ENCODE data around the gene RIC8B. TPM values are rescaled to one million over a fixed set of nuclear protein-coding genes. Genes with fewer than 3 reads are reported as not detected.
A peak's percentile ranks its signal among the peaks of the same experiment; 100 is the strongest.

RIC8B gene
- total RNA-seq, 1 experiment from 2014 or later, result 10.4 TPM

DNA sequence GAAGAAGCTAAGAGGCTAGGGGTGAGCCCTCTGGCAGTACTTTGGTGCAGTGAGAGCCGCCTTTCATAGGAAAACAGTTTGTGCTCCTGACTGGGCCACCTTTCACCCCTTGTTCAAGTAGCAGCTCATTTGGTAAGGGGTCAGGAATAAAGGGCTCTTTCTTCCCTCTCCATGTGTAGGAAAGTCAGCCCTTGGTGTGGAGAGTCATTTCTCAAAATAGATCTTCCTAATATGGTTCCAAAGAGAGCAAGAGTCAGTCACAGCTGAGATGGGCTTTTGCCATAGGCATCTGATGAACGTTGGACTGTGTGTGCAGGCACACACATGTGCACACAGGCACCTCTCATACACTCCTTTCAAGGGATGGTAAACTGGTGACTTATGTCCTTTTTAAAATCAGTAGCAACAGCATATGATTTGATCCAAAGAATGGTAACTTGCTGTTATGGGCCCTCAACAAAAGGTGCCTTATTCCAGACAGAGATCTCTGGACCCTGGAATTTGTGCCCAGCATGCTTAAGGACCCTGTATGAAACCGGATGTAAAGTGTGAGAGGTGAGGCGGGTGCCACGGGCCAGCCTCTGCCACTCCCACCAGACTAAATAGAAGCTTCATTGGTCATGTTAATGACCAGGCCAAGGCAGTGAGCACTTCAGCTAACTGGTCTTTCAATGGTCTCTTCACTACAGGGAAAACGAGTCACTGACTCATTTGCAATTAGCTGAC, 16.7 kb upstream of the RIC8B start:
- no peak for DNase-seq (ENCODE audit: extremely low read depth, low read depth)

DNA sequence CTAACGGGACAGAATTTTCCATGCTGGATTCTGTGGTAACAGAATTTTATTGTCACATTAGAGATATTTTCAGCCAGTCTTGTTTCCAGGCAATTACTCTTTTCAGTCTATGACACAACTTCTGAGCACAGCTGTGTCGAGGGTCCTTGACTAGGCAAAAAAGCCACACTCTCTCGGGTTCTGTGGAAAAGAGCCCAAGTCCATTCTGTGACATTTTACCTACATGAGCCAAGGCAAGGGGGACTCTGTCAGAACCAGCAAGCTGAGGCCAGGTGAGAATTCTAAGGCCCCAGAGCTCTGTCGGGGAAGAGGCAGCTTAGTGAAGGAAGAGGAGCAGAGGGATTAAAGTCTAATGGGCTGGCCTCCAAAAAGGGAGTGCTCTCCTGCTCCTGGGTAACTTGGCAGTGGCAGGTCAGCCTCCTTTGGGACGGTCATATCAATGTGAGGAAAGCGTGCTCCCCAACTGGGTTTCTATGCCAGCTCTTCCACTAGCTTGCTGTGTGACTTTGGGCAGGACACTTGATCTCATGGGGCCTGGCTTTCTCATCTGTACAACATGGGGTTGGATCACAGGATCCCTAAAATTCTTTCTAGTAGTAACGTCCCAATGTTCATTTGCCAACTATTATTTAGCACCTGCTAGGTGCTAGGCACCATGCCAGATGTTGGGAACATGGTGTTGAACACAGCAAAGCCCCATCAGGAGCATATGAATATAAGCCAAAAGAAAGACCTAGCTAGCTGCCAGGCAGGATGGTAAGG, 16.0 kb upstream of the RIC8B start:
- no peak for DNase-seq (ENCODE audit: extremely low read depth, low read depth)

DNA sequence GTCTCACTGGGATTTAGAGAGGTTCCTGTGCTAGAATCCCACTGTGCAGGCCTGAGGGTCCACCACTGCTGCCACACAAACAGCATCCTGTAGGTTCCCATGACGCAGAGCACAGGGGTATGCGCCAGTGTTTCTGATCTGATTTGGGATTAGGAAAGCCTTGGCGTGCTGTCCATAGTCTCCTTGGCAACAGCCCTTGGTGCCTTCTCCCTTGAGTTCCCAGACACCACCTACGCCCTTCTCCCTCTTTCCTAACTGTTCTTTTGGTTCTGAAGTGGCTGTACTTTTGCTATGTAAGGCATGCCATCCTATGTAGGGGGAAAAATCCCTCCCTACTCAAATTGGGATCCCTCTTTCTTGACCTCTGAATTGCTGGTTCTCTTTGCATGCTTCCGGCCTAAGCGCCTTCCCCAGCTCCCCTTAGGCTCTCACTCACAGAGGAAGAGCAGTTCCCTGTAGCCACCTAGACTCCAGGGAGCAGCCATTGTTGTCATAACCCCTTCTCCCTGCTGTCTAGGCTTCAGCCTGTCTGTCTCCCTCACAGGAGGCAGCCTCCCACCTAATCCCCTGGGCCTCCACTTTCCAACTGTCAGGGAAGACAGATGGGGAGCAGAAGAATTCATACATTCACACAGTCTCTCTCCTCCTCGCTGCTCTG, 14.8 kb upstream of the RIC8B start:
- no peak for DNase-seq (ENCODE audit: extremely low read depth, low read depth)

DNA sequence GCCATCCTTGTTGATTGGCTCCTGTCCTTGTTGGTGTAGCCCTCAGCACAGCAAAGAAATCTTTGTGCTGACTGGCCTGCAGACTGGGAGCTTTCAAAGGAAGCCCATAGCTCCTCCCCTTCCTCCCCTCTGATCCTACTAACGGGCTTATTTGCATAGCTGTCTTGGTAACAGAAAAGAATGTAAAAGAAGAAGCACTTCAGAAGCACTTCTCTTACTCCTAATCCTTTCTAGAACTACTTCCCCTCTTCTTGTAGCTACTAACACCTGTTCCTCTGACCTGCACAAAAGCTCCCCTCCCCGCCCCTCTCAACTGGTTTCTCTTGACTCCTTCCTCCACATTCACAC, 14.3 kb upstream of the RIC8B start:
- DNase-seq (ENCODE audit: extremely low read depth, low read depth), result no peak

DNA sequence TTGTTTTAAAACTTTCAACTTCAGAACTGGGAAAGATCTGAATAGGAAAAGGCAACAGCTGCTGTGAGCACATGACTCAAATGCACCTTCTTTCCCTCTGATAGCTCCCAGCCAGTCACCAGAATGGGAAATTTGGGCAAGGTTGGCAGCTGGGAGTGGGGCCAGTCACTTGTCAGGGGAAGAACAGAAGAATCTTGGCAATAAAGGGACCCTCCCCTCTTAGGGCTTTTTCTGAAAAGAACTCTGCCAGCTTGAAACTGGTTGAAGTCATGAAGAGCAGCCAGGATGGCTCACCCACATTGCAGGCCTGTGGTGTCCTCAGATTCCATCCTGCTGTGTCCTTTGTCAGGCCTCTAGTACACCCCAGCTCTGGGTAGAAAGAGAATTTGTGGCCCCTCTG, 10.3 kb upstream of the RIC8B start:
- DNase-seq (ENCODE audit: extremely low read depth, low read depth), result no peak

DNA sequence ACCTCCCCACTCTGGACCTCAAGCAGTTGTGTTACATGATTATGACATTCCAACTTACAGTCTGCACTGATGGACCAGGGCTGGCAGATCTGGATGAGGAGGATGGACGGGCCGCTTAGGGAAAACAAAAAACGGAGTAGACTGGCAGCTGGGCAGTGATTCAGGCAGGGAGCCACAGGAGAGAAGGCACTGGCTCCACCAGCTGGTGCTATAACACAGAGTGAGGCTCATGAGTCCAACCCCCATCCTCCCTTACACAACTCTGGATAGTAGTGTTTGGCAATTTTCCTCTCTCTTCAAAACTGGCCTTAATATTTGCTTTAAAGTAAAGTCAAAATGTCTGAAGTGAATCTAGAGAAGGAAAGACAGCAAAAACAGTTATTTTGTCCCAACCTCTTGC, 9.7 kb upstream of the RIC8B start:
- no peak for DNase-seq (ENCODE audit: extremely low read depth, low read depth)

DNA sequence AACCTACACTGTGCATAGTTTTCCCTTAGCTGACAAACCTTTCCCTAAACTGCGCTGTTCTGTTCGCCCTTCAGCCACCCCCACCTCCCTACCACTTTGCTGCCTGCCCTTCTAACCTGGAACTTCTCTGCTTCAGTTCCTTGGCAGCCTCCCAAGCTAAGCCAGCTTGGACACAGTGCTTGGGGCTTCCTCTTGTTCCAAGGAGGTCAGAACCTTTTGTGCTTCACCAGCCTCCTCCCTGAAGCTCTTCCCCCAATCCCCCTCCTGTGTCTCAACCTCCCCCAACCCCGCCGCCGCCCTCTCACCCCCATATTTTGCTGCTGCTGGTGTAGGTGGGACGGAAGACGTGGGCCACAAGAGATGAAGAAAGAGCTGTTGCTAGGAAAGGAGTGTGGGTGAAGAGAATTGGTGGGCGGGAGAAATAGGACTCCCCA, 8.1 kb upstream of the RIC8B start:
- no peak for DNase-seq (ENCODE audit: extremely low read depth, low read depth)

DNA sequence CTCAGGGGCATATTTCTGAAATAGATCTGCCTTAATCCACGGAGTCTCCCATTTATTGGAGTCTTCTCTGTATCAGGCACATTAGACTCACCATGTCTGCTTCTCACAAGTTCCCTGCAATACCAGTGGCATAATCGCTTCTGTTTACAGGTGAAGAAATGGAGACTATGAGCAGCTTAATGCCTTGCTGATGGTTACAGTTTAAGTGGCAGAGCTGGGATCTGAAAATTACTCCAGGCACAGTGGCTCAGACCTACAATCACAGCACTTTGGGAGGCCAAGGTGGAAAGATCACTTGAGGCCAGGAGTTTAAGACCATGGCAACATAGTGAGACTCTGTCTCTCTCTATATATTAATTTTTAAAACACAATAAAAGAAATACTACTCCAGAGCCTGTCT, 7.3 kb upstream of the RIC8B start:
- no peak for DNase-seq (ENCODE audit: extremely low read depth, low read depth)

DNA sequence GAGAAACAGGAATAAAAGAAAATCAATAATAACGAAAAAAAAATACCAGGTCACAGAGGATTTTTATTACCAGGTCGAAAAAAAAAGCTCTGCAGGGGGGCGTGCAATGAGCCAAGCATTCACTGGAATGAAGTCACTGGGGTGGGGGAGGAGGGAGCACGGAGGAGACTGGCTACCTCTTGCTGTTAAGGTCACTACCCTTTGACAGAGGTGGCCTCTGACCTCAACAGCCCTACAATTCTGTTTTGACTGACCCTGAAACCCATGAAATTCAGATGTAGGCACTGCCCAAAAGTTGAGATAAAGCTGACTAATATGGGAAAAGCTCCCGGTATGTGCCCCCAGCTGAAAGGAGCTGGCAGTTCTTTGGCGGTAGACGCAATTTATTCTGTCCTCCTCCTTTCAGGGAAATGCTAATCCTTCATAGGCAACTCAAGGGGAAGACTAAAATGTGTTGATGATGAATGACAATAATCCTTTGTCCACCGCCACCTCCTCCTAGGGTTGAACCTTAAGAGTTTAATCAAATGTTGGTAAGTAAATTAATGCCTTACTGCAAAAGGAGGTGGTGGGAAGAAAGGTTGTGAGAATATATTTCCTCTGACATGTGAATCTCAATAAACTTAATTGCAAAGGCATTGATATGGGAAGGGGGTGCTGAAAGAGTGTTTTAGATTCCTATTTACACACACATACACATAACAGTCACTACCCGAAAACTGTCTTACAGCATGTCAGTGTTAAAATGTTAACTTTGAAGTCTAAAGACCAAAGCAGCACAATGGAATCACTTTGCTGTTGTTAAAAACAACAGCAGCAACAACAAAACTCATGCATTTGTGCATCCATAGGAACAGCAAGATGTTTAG, 6.3 kb upstream of the RIC8B start:
- DNase-seq (ENCODE audit: extremely low read depth, low read depth), result no peak

DNA sequence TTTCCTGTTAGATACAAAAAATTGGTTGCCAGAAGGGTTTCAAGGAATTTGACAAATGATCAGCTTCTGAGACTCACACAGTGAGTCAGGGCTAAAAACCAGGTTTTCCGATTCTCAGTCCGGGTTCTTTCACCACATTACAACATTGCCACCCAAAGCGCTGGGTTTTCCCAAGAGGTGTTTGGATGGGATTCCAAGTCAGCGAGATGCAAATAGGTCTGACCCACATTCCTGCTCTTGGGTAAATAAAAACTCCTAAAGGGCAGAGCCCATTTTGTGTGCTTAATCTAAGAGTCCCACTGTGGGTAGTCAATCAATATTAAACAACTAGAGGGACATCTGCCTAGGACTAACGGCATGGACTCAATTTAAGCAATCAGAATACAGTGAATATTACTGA, 5.4 kb upstream of the RIC8B start:
- peak; percentile 75 for DNase-seq (ENCODE audit: extremely low read depth, low read depth)

DNA sequence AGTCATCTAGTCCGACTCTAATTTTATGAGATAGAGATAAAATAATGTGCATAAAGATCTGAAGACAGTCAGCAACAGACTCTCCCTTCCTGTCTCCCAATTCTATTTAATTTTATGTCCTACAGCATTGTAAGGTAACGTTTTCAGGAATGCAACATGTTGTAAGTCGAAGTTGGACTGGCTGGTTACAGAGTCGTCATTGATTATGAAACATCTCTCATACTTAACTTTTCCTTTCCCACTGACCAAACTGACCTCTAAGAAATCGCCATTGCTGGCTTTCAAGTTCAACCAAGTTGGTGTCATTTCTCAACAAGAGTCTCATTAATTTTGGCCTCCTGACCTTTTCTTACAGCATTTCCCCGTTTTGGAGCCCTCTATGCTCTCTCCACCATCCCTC, 4.9 kb upstream of the RIC8B start:
- DNase-seq (ENCODE audit: extremely low read depth, low read depth), result no peak

DNA sequence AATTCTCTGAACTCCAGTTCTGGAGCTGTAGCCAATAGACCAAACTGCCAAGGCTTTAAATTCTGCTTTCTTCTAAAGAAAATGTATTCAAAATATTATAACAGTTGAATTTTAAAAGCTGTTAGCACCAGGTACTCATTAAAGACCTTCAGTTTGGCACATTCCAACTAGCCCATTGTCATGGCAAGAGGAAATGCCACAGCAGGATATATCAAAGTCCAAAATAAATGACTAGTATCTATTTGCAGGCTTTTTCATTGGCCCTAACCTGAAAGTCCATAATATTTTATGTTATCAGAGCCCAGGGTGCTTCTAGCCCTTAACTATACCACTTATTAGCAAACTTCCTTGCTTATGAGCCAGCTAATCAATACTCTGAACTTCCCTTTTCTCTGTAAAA, 3.1 kb upstream of the RIC8B start:
- DNase-seq (ENCODE audit: extremely low read depth, low read depth), result no peak

DNA sequence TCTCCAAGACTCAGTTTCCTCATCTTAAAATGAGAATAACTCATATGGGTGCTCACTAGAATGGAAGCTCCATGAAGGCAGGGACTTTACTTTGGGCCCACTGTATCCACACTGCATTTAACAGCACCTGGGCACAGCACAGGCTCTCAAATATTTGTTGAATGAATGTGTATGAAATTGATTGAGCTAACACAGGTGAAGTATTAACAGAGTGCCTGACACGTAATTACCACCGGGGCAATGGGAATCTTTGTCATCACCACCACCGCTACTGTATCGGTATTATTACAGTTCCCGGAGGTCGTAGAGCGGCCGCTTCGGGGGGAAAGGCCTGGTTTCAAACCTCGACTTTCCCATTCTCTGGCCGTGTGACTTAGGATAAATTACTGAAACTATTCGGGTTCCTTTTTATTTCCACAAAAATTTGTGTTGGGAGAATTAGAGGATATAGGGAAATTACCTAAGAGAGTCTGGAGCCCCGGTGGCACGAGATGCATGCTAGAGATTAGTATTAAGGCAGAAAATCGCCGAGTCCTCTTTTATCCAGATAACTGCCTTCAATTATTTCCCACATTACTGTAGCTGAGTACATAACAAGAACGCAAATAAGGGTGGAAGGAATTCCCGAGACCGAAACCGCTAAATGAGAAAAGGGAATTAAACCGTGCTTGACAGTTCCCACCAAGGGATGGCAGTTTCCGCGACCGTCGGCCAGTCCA, 1.0 kb upstream of the RIC8B start:
- DNase-seq (ENCODE audit: extremely low read depth, low read depth), result no peak

DNA sequence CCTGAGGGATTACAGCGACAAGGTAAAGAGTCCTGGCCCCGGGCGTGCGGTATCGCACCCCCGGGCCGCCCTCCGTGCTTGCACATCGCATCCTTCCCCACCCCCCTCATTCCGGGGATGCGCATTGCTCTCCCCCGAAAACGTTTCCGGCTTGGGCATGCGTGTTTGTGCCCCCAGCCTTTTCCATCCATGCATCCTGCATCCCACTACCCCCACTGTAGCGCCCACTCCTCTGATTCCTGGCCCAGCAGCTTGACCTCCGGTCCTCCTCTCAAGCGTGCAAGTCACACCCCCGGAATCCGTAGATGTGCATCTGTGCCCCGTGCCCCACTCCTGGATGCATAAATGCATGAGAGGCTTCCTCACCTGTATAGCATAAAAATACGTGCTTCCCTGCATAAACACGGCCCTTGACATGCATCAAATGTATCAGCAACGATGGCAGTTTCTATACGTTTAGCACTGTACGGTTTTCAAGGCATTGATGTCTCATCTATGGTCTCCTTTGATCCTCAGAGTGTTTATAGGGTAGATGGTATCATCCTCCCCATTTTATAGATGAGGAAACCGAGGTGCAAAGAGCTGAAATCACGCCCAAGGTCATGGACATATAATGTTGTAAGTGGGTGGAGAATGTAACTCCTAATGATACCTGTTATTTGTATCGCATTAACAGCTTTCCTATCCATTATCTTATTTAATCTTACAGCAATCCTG, 484 bp downstream of the RIC8B start:
- DNase-seq (ENCODE audit: extremely low read depth, low read depth), result no peak

DNA sequence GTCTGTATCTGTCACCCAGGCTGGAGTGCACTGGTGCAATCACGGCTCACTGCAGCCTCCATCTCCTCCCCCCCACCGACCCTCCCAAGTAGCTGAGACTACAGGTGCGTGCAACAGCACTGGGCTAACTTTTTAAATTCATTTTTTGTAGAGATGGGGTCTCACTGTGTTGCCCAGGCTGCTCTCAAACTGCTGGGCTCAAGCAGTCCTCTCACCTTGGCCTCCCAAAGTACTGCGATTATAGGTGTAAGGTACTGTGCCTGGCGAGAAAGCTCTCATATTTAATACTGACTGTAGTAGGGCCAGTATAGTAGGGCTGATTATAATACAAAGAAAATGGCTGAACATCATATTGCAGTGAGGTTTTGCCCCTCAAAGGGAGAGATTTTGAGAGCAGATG, 2.4 kb downstream of the RIC8B start:
- no peak for DNase-seq (ENCODE audit: extremely low read depth, low read depth)

DNA sequence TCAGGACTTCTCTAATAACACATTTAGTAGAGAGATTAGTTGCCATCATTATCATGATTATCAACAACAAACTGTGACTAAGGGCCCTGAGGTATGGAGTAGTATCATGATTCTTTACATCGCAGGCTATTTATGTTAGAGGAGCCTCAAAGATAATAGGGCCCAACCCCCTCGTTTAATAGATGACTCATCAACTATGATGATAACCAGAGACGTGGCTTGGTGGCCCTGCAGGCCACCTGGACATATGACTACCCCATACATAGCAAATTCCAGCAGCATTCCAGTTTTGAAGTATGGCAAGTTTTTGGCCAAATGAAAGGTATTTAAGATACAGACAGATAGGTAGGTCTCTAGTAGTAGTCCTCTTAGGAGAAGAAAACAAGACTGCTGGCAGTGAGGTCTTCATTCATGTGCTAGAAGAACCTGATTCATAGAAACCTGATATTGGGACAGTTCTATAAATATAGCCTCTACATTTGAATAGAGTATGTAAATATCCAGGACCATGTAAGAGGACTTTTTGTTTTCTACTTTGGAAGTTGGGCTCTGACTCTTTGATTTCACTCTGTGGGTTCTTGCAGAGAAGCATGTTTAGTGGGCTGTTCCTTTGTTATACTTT, 5.6 kb downstream of the RIC8B start:
- DNase-seq (ENCODE audit: extremely low read depth, low read depth), result no peak

DNA sequence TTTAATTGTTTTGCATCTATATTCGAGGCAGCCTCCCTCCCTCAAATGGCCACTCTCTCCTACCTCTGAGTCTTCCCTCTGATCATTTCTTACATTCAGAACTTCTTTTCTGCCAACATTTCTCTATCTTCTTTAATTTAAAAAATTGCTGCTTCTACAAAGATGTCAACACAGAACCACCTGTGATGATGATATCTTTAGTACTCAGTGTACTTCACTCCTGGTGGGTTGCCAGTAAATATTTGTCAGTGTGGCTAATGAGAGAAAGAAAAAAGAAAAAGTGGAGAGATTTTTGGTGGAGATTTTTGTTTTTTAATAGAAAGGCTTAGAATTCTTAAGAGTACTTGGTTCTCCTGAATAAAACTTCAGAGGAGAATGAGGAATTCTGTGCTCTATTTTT, 8.1 kb downstream of the RIC8B start:
- DNase-seq (ENCODE audit: extremely low read depth, low read depth), result no peak

DNA sequence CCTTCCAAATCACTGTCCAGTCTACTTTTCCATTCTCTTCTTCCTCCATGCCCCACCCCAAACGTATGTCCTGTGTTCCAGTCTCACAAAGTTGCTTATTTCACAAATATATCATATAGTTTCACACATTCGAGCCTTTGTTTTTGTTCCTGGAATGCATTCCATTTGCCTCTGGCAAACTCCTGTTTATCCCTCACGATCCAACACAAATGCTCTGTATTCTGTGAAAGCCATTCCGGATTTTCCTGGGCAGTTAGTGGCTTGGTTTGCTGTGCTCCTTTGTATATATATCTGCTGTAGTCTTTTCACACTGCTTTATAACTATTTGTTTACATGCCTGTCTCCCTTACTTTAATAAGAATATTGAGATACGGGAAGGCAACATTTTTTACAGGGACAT, 9.0 kb downstream of the RIC8B start:
- no peak for DNase-seq (ENCODE audit: extremely low read depth, low read depth)

DNA sequence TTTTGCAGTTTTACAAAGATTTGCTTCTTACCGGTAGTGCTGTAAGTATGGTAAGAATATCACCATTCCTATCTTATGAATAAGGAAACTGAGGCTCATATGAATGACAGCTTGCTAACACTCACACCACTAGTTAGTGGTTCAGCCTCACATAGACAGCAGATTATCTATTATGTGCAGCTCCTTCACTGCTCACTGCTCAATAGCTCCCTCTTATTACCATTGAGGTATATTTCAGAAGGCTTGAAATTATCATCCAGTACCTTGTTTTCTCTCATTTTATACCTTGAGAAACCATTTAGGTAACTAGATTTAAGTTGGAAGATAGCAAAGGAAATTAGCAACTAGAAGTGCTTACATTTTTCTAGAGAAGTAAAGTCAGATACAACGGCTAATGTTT, 15.5 kb downstream of the RIC8B start:
- no peak for DNase-seq (ENCODE audit: extremely low read depth, low read depth)
